ENCODE data around the gene SLC6A19.

SLC6A19 gene

GRCh38 chr5:1172670-1173404 is 28.6 kb upstream of the SLC6A19 start:
- DNase-seq = peak; percentile 20
- no CpG with 5 or more reads among the region's 22 CpGs for WGBS (ENCODE audit: extremely low coverage, insufficient coverage, low lambda C conversion rate)
- H2AK5ac ChIP-seq (ENCODE audit: low read length) = no peak overlapping the region
- no peak overlapping the region for H3K23ac ChIP-seq (ENCODE audit: low read length)
- no peak overlapping the region for H3K56ac ChIP-seq (ENCODE audit: low read length)
- no peak overlapping the region for H2BK15ac ChIP-seq (replicated peaks; ENCODE audit: low read depth)
- H2BK5ac ChIP-seq (ENCODE audit: low read length) = no peak overlapping the region
- H3K18ac ChIP-seq (ENCODE audit: low read length) = no peak overlapping the region
- H4K8ac ChIP-seq (ENCODE audit: low read depth, low read length) = no peak overlapping the region
- H3K9ac ChIP-seq (ENCODE audit: low read length) = no peak overlapping the region
- H3K27me3 ChIP-seq (ENCODE audit: insufficient read depth, low read length, poor library complexity) = no peaks in the 10 kb centered on the region
- H2BK120ac ChIP-seq (ENCODE audit: low read depth, low read length) = no peak overlapping the region
- no peaks in the 10 kb centered on the region for H3K4me1 ChIP-seq (ENCODE audit: control insufficient read depth, low read depth, low read length)
- H3K79me2 ChIP-seq (ENCODE audit: control insufficient read depth, insufficient read depth, low read length) = no peaks in the 10 kb centered on the region
- no peak overlapping the region for H3K4me2 ChIP-seq (ENCODE audit: low read length)
- H3K27ac ChIP-seq (ENCODE audit: low read depth, low read length) = no peak overlapping the region
- no peak overlapping the region for H3K4me3 ChIP-seq (ENCODE audit: low read length)
- H3K4ac ChIP-seq (ENCODE audit: low read depth, low read length) = no peak overlapping the region
- no peaks in the 10 kb centered on the region for H3K79me1 ChIP-seq (ENCODE audit: low read length)
- no peaks in the 10 kb centered on the region for H3K36me3 ChIP-seq (ENCODE audit: control insufficient read depth, insufficient read depth, low read length)
- no peak overlapping the region for H4K5ac ChIP-seq (ENCODE audit: low read length)

GRCh38 chr5:1173485-1174070 is 27.8 kb upstream of the SLC6A19 start:
- no peak overlapping the region for H3K4me3 ChIP-seq (ENCODE audit: low read length)
- no peaks in the 10 kb centered on the region for H3K79me2 ChIP-seq (ENCODE audit: control insufficient read depth, insufficient read depth, low read length)
- H2AK5ac ChIP-seq (ENCODE audit: low read length) = no peak overlapping the region
- no peak overlapping the region for H4K8ac ChIP-seq (ENCODE audit: low read depth, low read length)
- no peaks in the 10 kb centered on the region for H3K36me3 ChIP-seq (ENCODE audit: control insufficient read depth, insufficient read depth, low read length)
- no peak overlapping the region for H3K4me2 ChIP-seq (ENCODE audit: low read length)
- H3K27me3 ChIP-seq (ENCODE audit: insufficient read depth, low read length, poor library complexity) = no peaks in the 10 kb centered on the region
- no peak overlapping the region for H3K23ac ChIP-seq (ENCODE audit: low read length)
- no peak overlapping the region for H3K27ac ChIP-seq (ENCODE audit: low read depth, low read length)
- H3K9ac ChIP-seq (ENCODE audit: low read length) = no peak overlapping the region
- no peaks in the 10 kb centered on the region for H3K4me1 ChIP-seq (ENCODE audit: control insufficient read depth, low read depth, low read length)
- no peak overlapping the region for H3K18ac ChIP-seq (ENCODE audit: low read length)
- no peak overlapping the region for H2BK5ac ChIP-seq (ENCODE audit: low read length)
- no peak overlapping the region for H3K4ac ChIP-seq (ENCODE audit: low read depth, low read length)
- H2BK120ac ChIP-seq (ENCODE audit: low read depth, low read length) = no peak overlapping the region
- H4K5ac ChIP-seq (ENCODE audit: low read length) = no peak overlapping the region
- WGBS (ENCODE audit: extremely low coverage, insufficient coverage, low lambda C conversion rate) = no CpG with 5 or more reads among the region's 21 CpGs
- no peak overlapping the region for H3K56ac ChIP-seq (ENCODE audit: low read length)
- no peaks in the 10 kb centered on the region for H3K79me1 ChIP-seq (ENCODE audit: low read length)
- no peak overlapping the region for H2BK15ac ChIP-seq (replicated peaks; ENCODE audit: low read depth)
- DNase-seq = no peak

GRCh38 chr5:1174122-1174936 is 27.1 kb upstream of the SLC6A19 start:
- Histone ChIP-seq H2BK5ac (ENCODE audit: low read length) (no peak overlapping the region), H3K79me2 (ENCODE audit: control insufficient read depth, insufficient read depth, low read length) (no peaks in the 10 kb centered on the region), H3K36me3 (ENCODE audit: control insufficient read depth, insufficient read depth, low read length) (no peaks in the 10 kb centered on the region), H3K4ac (ENCODE audit: low read depth, low read length) (no peak overlapping the region), H3K4me1 (ENCODE audit: control insufficient read depth, low read depth, low read length) (no peaks in the 10 kb centered on the region), H3K9ac (ENCODE audit: low read length) (no peak overlapping the region), H3K27me3 (ENCODE audit: insufficient read depth, low read length, poor library complexity) (no peaks in the 10 kb centered on the region), H3K79me1 (ENCODE audit: low read length) (no peaks in the 10 kb centered on the region), H3K56ac (ENCODE audit: low read length) (no peak overlapping the region), H4K5ac (ENCODE audit: low read length) (no peak overlapping the region), H2AK5ac (ENCODE audit: low read length) (no peak overlapping the region), H3K18ac (ENCODE audit: low read length) (no peak overlapping the region), H3K27ac (ENCODE audit: low read depth, low read length) (no peak overlapping the region), H3K4me3 (ENCODE audit: low read length) (no peak overlapping the region), H4K8ac (ENCODE audit: low read depth, low read length) (no peak overlapping the region), H3K4me2 (ENCODE audit: low read length) (no peak overlapping the region), H2BK15ac (replicated peaks; ENCODE audit: low read depth) (no peak overlapping the region), H3K23ac (ENCODE audit: low read length) (no peak overlapping the region), H2BK120ac (ENCODE audit: low read depth, low read length) (no peak overlapping the region)
- WGBS (ENCODE audit: extremely low coverage, insufficient coverage, low lambda C conversion rate) = no CpG with 5 or more reads among the region's 27 CpGs
- peak; percentile 81 for DNase-seq

- H3K79me1 ChIP-seq (ENCODE audit: low read length) = no peaks in the 10 kb centered on the region
- no peak overlapping the region for H3K4me2 ChIP-seq (ENCODE audit: low read length)
- H4K8ac ChIP-seq (ENCODE audit: low read depth, low read length) = no peak overlapping the region
- H3K27ac ChIP-seq (ENCODE audit: low read depth, low read length) = no peak overlapping the region
- no peak overlapping the region for H3K56ac ChIP-seq (ENCODE audit: low read length)
- no peak overlapping the region for H3K9ac ChIP-seq (ENCODE audit: low read length)
- no peak overlapping the region for H4K5ac ChIP-seq (ENCODE audit: low read length)
- H2BK5ac ChIP-seq (ENCODE audit: low read length) = no peak overlapping the region
- no peaks in the 10 kb centered on the region for H3K79me2 ChIP-seq (ENCODE audit: control insufficient read depth, insufficient read depth, low read length)
- H2BK120ac ChIP-seq (ENCODE audit: low read depth, low read length) = no peak overlapping the region
- H3K27me3 ChIP-seq (ENCODE audit: insufficient read depth, low read length, poor library complexity) = no peaks in the 10 kb centered on the region
- H3K36me3 ChIP-seq (ENCODE audit: control insufficient read depth, insufficient read depth, low read length) = no peaks in the 10 kb centered on the region
- no peak overlapping the region for H3K4me3 ChIP-seq (ENCODE audit: low read length)
- no peak overlapping the region for H3K23ac ChIP-seq (ENCODE audit: low read length)
- no peak for DNase-seq
- WGBS (ENCODE audit: extremely low coverage, insufficient coverage, low lambda C conversion rate) = no CpG with 5 or more reads among the region's 8 CpGs
- H3K4me1 ChIP-seq (ENCODE audit: control insufficient read depth, low read depth, low read length) = no peaks in the 10 kb centered on the region
- no peak overlapping the region for H3K4ac ChIP-seq (ENCODE audit: low read depth, low read length)
- H2AK5ac ChIP-seq (ENCODE audit: low read length) = no peak overlapping the region
- no peak overlapping the region for H2BK15ac ChIP-seq (replicated peaks; ENCODE audit: low read depth)
- no peak overlapping the region for H3K18ac ChIP-seq (ENCODE audit: low read length)
Measured at GRCh38 chr5:1175015-1175414, 26.4 kb upstream of the SLC6A19 start.

GRCh38 chr5:1175801-1176472 is 25.5 kb upstream of the SLC6A19 start:
- Histone ChIP-seq H2AK5ac (ENCODE audit: low read length) (no peak overlapping the region), H4K5ac (ENCODE audit: low read length) (no peak overlapping the region), H3K27ac (ENCODE audit: low read depth, low read length) (no peak overlapping the region), H3K4me2 (ENCODE audit: low read length) (no peak overlapping the region), H3K79me2 (ENCODE audit: control insufficient read depth, insufficient read depth, low read length) (no peaks in the 10 kb centered on the region), H2BK120ac (ENCODE audit: low read depth, low read length) (no peak overlapping the region), H3K23ac (ENCODE audit: low read length) (no peak overlapping the region), H3K79me1 (ENCODE audit: low read length) (no peaks in the 10 kb centered on the region), H2BK15ac (replicated peaks; ENCODE audit: low read depth) (no peak overlapping the region), H4K8ac (ENCODE audit: low read depth, low read length) (no peak overlapping the region), H3K36me3 (ENCODE audit: control insufficient read depth, insufficient read depth, low read length) (no peaks in the 10 kb centered on the region), H2BK5ac (ENCODE audit: low read length) (no peak overlapping the region), H3K9ac (ENCODE audit: low read length) (no peak overlapping the region), H3K27me3 (ENCODE audit: insufficient read depth, low read length, poor library complexity) (no peaks in the 10 kb centered on the region), H3K4me3 (ENCODE audit: low read length) (no peak overlapping the region), H3K18ac (ENCODE audit: low read length) (no peak overlapping the region), H3K56ac (ENCODE audit: low read length) (no peak overlapping the region), H3K4ac (ENCODE audit: low read depth, low read length) (no peak overlapping the region), H3K4me1 (ENCODE audit: control insufficient read depth, low read depth, low read length) (no peaks in the 10 kb centered on the region)
- no peak for DNase-seq
- no CpG with 5 or more reads among the region's 26 CpGs for WGBS (ENCODE audit: extremely low coverage, insufficient coverage, low lambda C conversion rate)

Measured in mesendoderm (in vitro differentiated cells).